H1 (cell line): ENCODE data around the gene ARHGEF38. TPM values are rescaled to one million over a fixed set of nuclear protein-coding genes. Genes with fewer than 3 reads are reported as not detected.
A peak's percentile ranks its signal among the peaks of the same experiment; 100 is the strongest.

Experiments
- ASH2L ChIP-seq: fragments of 200-600, 300-600 bp; sonication (generic); IDR thresholded peaks from one replicate; pipeline ENCODE4 v1.7.1; 2017; ENCODE audit warnings: low read length
- CREB1 ChIP-seq: IDR thresholded peaks from 2 replicates; pipeline ENCODE4 v1.6.1; 2012; ENCODE audit warnings: inconsistent platforms
- POLR2AphosphoS5 ChIP-seq: IDR thresholded peaks from 2 replicates; pipeline ENCODE4 v1.6.1; 2011; ENCODE audit warnings: low read depth, low read length
- RAD21 ChIP-seq, 2 experiments: IDR thresholded peaks in 1 of 2; conservative IDR thresholded peaks in 1 of 2; 2 replicates each; pipeline ENCODE4 v1.6.1; 2011; ENCODE audit warnings: low read depth in 2 of 2, low read length in 2 of 2, improper control_type of control experiment in 1 of 2, inconsistent platforms in 1 of 2, mild to moderate bottlenecking in 1 of 2, moderate library complexity in 1 of 2
- RBBP5 ChIP-seq: IDR thresholded peaks from 2 replicates; pipeline ENCODE4 v1.7.1; 2012; ENCODE audit warnings: low read depth, mild to moderate bottlenecking, inconsistent platforms, low read length, moderate library complexity, borderline replicate concordance
- RNF2 ChIP-seq: fragments of 200-900, 300-1000 bp; sonication (generic); IDR thresholded peaks from 2 replicates; pipeline ENCODE4 v1.7.1; 2016; ENCODE audit warnings: borderline replicate concordance, low read depth, mild to moderate bottlenecking, antibody characterized with exemption, low read length; ENCODE audit not compliant: poor library complexity, severe bottlenecking; ENCODE audit errors: missing control alignments
- SIN3A ChIP-seq, 2 experiments: IDR thresholded peaks in 1 of 2; conservative IDR thresholded peaks in 1 of 2; 2 replicates each; pipeline ENCODE4 v1.6.1; 2011 to 2012; ENCODE audit warnings: low read length in 2 of 2, improper control_type of control experiment in 1 of 2, low read depth in 1 of 2, mild to moderate bottlenecking in 1 of 2
- SP1 ChIP-seq: IDR thresholded peaks from 2 replicates; pipeline ENCODE4 v1.6.1; 2011; ENCODE audit warnings: low read depth, low read length
- TAF1 ChIP-seq: IDR thresholded peaks from 2 replicates; pipeline ENCODE4 v1.6.1; 2011; ENCODE audit warnings: mild to moderate bottlenecking, low read depth, low read length
- TEAD4 ChIP-seq: IDR thresholded peaks from 2 replicates; pipeline ENCODE4 v1.6.1; 2012; ENCODE audit warnings: low read depth, low read length, inconsistent platforms, mixed read lengths
- polyA plus RNA-seq, 7 experiments: library from polyadenylated mRNA; depleted of rRNA in 3 of 7; stranded (reverse) in 5 of 7; unstranded in 2 of 7; fragments of >200 nt in 5 of 7; fragments of 200-250 nt in 2 of 7; gene quantifications; 1 replicate in 5 of 7; 2 replicates in 1 of 7; 4 replicates in 1 of 7; pipeline versions ENCODE4 v1.2.1 to v1.2.3, GENCODE V29; 2011 to 2013; ENCODE audit warnings: missing spikeins in 2 of 7, mixed read lengths in 2 of 7
- total RNA-seq: library from RNA; stranded (reverse); fragmentation: NEBNext Ultra II Directional; extraction: Animal tissue kit (Norgen Biotek cat#: 25700); gene quantifications from 2 replicates; pipeline ENCODE4 v1.2.1, GENCODE V29; 2021

The ARHGEF38 gene
- total and polyA plus RNA-seq, 2 of the 8 experiments (the other 6 are each of a cell fraction or from before 2014, with no cell fraction given) = not detected

DNA sequence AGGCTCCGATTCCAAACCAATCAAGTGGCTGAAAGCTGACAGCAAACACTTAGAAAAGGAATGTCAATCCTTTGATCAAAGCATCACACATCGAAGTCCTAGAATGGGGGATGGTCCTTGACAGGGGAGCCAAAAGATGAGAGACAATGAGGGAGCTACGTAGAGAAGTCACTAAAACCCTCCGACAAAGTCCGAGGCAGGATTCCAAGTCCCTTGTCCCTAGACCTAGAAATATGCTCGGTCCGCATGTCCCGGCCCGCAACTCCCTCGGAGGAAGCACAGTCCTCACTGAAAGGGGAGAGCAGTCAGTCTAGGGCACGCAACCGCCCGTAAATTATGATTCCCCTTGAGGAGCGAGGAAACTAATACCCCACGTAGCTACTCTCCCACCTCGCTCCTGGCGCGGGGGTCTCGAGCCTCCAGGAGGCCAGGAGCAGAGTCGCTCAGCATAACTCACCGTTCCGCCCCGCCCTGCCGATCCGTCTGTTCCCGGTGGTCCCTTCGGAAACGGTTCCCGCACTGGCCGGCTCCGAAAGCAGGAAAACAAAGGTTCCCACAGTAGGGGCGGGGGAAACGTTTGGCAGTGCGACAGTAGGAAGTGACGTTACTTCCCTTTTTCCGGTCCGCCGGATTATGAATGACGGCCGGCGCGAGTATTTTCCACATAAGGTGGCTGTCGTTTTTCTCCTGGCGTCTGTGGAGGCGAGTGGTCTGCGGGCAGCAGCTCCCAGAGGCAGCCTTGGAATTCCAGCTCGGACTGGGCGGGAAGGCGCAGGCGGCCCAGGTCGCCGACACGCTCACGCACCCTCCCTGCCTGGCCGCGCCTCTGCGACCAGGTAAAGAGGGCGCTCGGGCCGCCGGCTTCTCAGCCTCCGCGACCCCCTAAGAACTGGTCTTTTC lies 156.0 kb downstream of the ARHGEF38 start, which contains the start of the genes GSTCD and INTS12 (continued):
- peak; percentile 86 to 88; a peak in 3 of 4 replicates for TF ChIP-seq SIN3A (conservative IDR thresholded peaks at IDR 0.05 in 1 of 2, IDR thresholded peaks at IDR 0.05 in 1 of 2; ENCODE audit: low read depth in 1 of 2, low read length in 2 of 2)
- peak; percentile 88 for TF ChIP-seq POLR2AphosphoS5
- TF ChIP-seq SP1 = peak; percentile 81
- TF ChIP-seq TAF1 = peak; percentile 95
- peak; percentile 99 for TF ChIP-seq ASH2L
- no peak for TF ChIP-seq RNF2
- peak; percentile 5 to 10; a peak in 1 of 4 replicates for TF ChIP-seq RAD21 (IDR thresholded peaks at IDR 0.05 in 1 of 2, conservative IDR thresholded peaks at IDR 0.05 in 1 of 2; ENCODE audit: low read depth in 2 of 2, low read length in 2 of 2)
- TF ChIP-seq CREB1 = peak; percentile 96
- peak; percentile 93; the same call in 1 of the 2 replicates for TF ChIP-seq RBBP5
- peak; percentile 66; the same call in 1 of the 2 replicates for TF ChIP-seq TEAD4
